Measurements from ENCODE around the gene CISTR.

CISTR gene

GRCh38 chr12:53737093-53737808 is 14.5 kb downstream of the CISTR start (continued):
- TF ChIP-seq ZNF664 (tag by site-specific recombination; IDR thresholded peaks at IDR 0.05) (no peak), ZNF423 (tag by site-specific recombination; IDR thresholded peaks at IDR 0.05) (peak; percentile 82), SP7 (tag by site-specific recombination; IDR thresholded peaks at IDR 0.05) (peak; percentile 67), ATF2 (tag by site-specific recombination; IDR thresholded peaks at IDR 0.05; ENCODE audit: low read depth) (0 out of 2 replicates have a peak, but pooled peaks have one; percentile 8), ZBTB6 (tag by site-specific recombination; IDR thresholded peaks at IDR 0.05) (no peak), ZBTB20 (tag by site-specific recombination; IDR thresholded peaks at IDR 0.05) (no peak), ZNF521 (tag by site-specific recombination; IDR thresholded peaks at IDR 0.05) (no peak), INSM2 (tag by site-specific recombination; IDR thresholded peaks at IDR 0.05) (0 out of 2 replicates have a peak, but pooled peaks have one; percentile 29), ZNF621 (tag by site-specific recombination; IDR thresholded peaks at IDR 0.05) (no peak), ZFP37 (tag by site-specific recombination; IDR thresholded peaks at IDR 0.05) (no peak), PRDM10 (tag by site-specific recombination; IDR thresholded peaks at IDR 0.05) (no peak), ZNF76 (tag by site-specific recombination; IDR thresholded peaks at IDR 0.05; ENCODE audit: borderline replicate concordance, low read depth) (no peak), ZNF366 (tag by site-specific recombination; conservative IDR thresholded peaks at IDR 0.05) (0 out of 2 replicates have a peak, but pooled peaks have one; percentile 24), ZNF335 (tag by site-specific recombination; conservative IDR thresholded peaks at IDR 0.05) (no peak), ZNF513 (tag by site-specific recombination; IDR thresholded peaks at IDR 0.05) (no peak), ZFHX2 (tag by site-specific recombination; conservative IDR thresholded peaks at IDR 0.05) (peak; percentile 36; the same call in 1 of the 2 replicates), SP3 (tag by site-specific recombination; IDR thresholded peaks at IDR 0.05) (no peak), SCRT1 (tag by site-specific recombination; IDR thresholded peaks at IDR 0.05; ENCODE audit: borderline replicate concordance) (no peak), IKZF3 (tag by site-specific recombination; IDR thresholded peaks at IDR 0.05) (peak; percentile 53), ZNF114 (tag by site-specific recombination; IDR thresholded peaks at IDR 0.05) (no peak), ZNF433 (tag by site-specific recombination; IDR thresholded peaks at IDR 0.05; ENCODE audit: low read depth) (no peak), ZNF660 (tag by site-specific recombination; IDR thresholded peaks at IDR 0.05) (0 out of 2 replicates have a peak, but pooled peaks have one; percentile 50), ZNF112 (tag by site-specific recombination; IDR thresholded peaks at IDR 0.05) (no peak), ZNF398 (tag by site-specific recombination; IDR thresholded peaks at IDR 0.05) (no peak), ZNF777 (tag by site-specific recombination; IDR thresholded peaks at IDR 0.05; ENCODE audit: borderline replicate concordance) (no peak), ZNF169 (tag by site-specific recombination; IDR thresholded peaks at IDR 0.05) (no peak), ZNF214 (tag by site-specific recombination; IDR thresholded peaks at IDR 0.05; ENCODE audit: borderline replicate concordance) (no peak), ZNF394 (tag by site-specific recombination; IDR thresholded peaks at IDR 0.05; ENCODE audit: borderline replicate concordance) (peak; percentile 68; the same call in 1 of the 2 replicates), ZEB2 (tag by site-specific recombination; IDR thresholded peaks at IDR 0.05) (peak; percentile 67)

All from HEK293 (cell line).